ENCODE data around the gene RPL18. TPM values are rescaled to one million over a fixed set of nuclear protein-coding genes. Genes with fewer than 3 reads are reported as not detected.
A peak's percentile ranks its signal among the peaks of the same experiment; 100 is the strongest.

RPL18 gene
- total RNA-seq, 2 experiments from 2014 or later, result 1,371 to 1,433 TPM

- Mint-ChIP-seq H3K27me3 (ENCODE audit: low read depth) (no peaks in the 10 kb centered on the region), H3K4me3 (no peak overlapping the region), H3K27ac (no peak overlapping the region), H3K9me3 (ENCODE audit: insufficient read depth) (no peaks in the 10 kb centered on the region), H3K4me1 (ENCODE audit: low read depth) (peaks cover 46% of the 10 kb centered on the region), H3K36me3 (ENCODE audit: low read depth) (no peaks in the 10 kb centered on the region)
- no peak for DNase-seq
- ChIA-PET CTCF (no interaction called here), POLR2A (interaction anchor here (2.9 kb wide), 1 partner anchor 24 kb away, joined by 12 read pairs; the partner anchor contains the start of genes RPL18 and SPHK2)
- ATAC-seq, result no peak
These were observed 23.9 kb upstream of the RPL18 start for GRCh38 chr19:48642862-48643261.

- POLR2A ChIA-PET, result interaction anchor here (2.9 kb wide), 1 partner anchor 23 kb away, joined by 12 read pairs; the partner anchor contains the start of genes RPL18 and SPHK2
- H3K4me3 Mint-ChIP-seq, result no peak overlapping the region
These were observed 22.9 kb upstream of the RPL18 start for GRCh38 chr19:48641850-48642249.

GRCh38 chr19:48639483-48640375 is 20.8 kb upstream of the RPL18 start:
- ATAC-seq (no peak), DNase-seq (no peak)
- POLR2A ChIA-PET, result no interaction called here
- Mint-ChIP-seq H3K9me3 (ENCODE audit: insufficient read depth) (no peaks in the 10 kb centered on the region), H3K27me3 (ENCODE audit: low read depth) (no peaks in the 10 kb centered on the region), H3K27ac (peak overlapping the region; percentile 96), H3K36me3 (ENCODE audit: low read depth) (no peaks in the 10 kb centered on the region), H3K4me3 (peak overlapping the region; percentile 97), H3K4me1 (ENCODE audit: low read depth) (peaks cover 39% of the 10 kb centered on the region)
- CTCF ChIA-PET, result no interaction called here

More at GRCh38 chr19:48641850-48642249, 22.9 kb upstream of the RPL18 start:
- no peaks in the 10 kb centered on the region for H3K9me3 Mint-ChIP-seq (ENCODE audit: insufficient read depth)
- CTCF ChIA-PET, result interaction anchor here (0.8 kb wide), 1 partner anchor 33 kb away, joined by 3 read pairs; no protein-coding TSS in a partner anchor
- no peak overlapping the region for H3K27ac Mint-ChIP-seq
- ATAC-seq (no peak), DNase-seq (no peak)
- H3K27me3 Mint-ChIP-seq (ENCODE audit: low read depth), result no peaks in the 10 kb centered on the region
- H3K4me1 Mint-ChIP-seq (ENCODE audit: low read depth), result peaks cover 44% of the 10 kb centered on the region
- H3K36me3 Mint-ChIP-seq (ENCODE audit: low read depth), result no peaks in the 10 kb centered on the region

- Mint-ChIP-seq H3K36me3 (ENCODE audit: low read depth) (no peaks in the 10 kb centered on the region), H3K9me3 (ENCODE audit: insufficient read depth) (no peaks in the 10 kb centered on the region), H3K27me3 (ENCODE audit: low read depth) (no peaks in the 10 kb centered on the region), H3K27ac (peak overlapping the region; percentile 96), H3K4me3 (peak overlapping the region; percentile 97), H3K4me1 (ENCODE audit: low read depth) (peaks cover 39% of the 10 kb centered on the region)
- ATAC-seq, result no peak
- POLR2A ChIA-PET, result no interaction called here
- DNase-seq, result no peak
- CTCF ChIA-PET, result no interaction called here
These were observed 19.9 kb upstream of the RPL18 start for GRCh38 chr19:48638831-48639381.

- Mint-ChIP-seq H3K9me3 (ENCODE audit: insufficient read depth) (no peaks in the 10 kb centered on the region), H3K27ac (peak overlapping the region; percentile 96), H3K4me1 (ENCODE audit: low read depth) (peaks cover 46% of the 10 kb centered on the region), H3K36me3 (ENCODE audit: low read depth) (peaks cover 2% of the 10 kb centered on the region), H3K27me3 (ENCODE audit: low read depth) (no peaks in the 10 kb centered on the region), H3K4me3 (peak overlapping the region; percentile 97)
- ChIA-PET POLR2A (interaction anchor here (0.6 to 2.3 kb wide), 6 partner anchors 8 to 80 kb away, joined by 3 to 9 read pairs (median 4); partner anchors contain the start of genes CA11, RPL18 and SPHK2), CTCF (interaction anchor here (0.5 to 1.5 kb wide), 8 partner anchors 14 to 1230 kb away, joined by 3 to 4 read pairs (median 3); partner anchors contain the start of gene RUVBL2)
- DNase-seq, result peak; percentile 92
- peak; percentile 35 for ATAC-seq
These were observed 19.2 kb upstream of the RPL18 start for GRCh38 chr19:48637948-48638830.

GRCh38 chr19:48637449-48637947 is 18.5 kb upstream of the RPL18 start:
- peaks cover 49% of the 10 kb centered on the region for H3K4me1 Mint-ChIP-seq (ENCODE audit: low read depth)
- peak overlapping the region; percentile 96 for H3K27ac Mint-ChIP-seq
- peak; percentile 85 for ATAC-seq
- POLR2A ChIA-PET, result interaction anchor here (0.6 to 2.3 kb wide), 7 partner anchors 8 to 81 kb away, joined by 3 to 9 read pairs (median 5); partner anchors contain the start of genes CA11, RPL18 and SPHK2
- H3K4me3 Mint-ChIP-seq, result peak overlapping the region; percentile 97
- no peaks in the 10 kb centered on the region for H3K27me3 Mint-ChIP-seq (ENCODE audit: low read depth)
- no peaks in the 10 kb centered on the region for H3K9me3 Mint-ChIP-seq (ENCODE audit: insufficient read depth)
- DNase-seq, result peak; percentile 100
- CTCF ChIA-PET, result interaction anchor here (0.5 to 1.5 kb wide), 8 partner anchors 13 to 1231 kb away, joined by 3 to 4 read pairs (median 3); partner anchors contain the start of gene RUVBL2
- peaks cover 4% of the 10 kb centered on the region for H3K36me3 Mint-ChIP-seq (ENCODE audit: low read depth)

GRCh38 chr19:48636859-48637448 is 18.0 kb upstream of the RPL18 start, which contains the start of gene DBP:
Gene DBP (minus strand): TSS chr19:48637379. CDS start chr19:48636994, 385 bp downstream.
- ChIA-PET POLR2A (interaction anchor here (1.3 to 2.3 kb wide), 4 partner anchors 8 to 18 kb away, joined by 5 to 9 read pairs (median 6); partner anchors contain the start of genes CA11, RPL18 and SPHK2), CTCF (interaction anchor here (0.9 to 1.5 kb wide), 4 partner anchors 13 to 357 kb away, joined by 3 to 4 read pairs (median 3); partner anchors contain the start of gene RUVBL2)
- peaks cover 6% of the 10 kb centered on the region for H3K36me3 Mint-ChIP-seq (ENCODE audit: low read depth)
- peak within 1 kb of the TSS; percentile 97 for H3K4me3 Mint-ChIP-seq
- no peak for DNase-seq
- H3K4me1 Mint-ChIP-seq (ENCODE audit: low read depth), result peaks cover 52% of the 10 kb centered on the region
- no peaks in the 10 kb centered on the region for H3K27me3 Mint-ChIP-seq (ENCODE audit: low read depth)
- peak within 1 kb of the TSS; percentile 96 for H3K27ac Mint-ChIP-seq
- ATAC-seq, result peak; percentile 5
- no peaks in the 10 kb centered on the region for H3K9me3 Mint-ChIP-seq (ENCODE audit: insufficient read depth)

GRCh38 chr19:48635966-48636858 is 17.2 kb upstream of the RPL18 start:
- ChIA-PET CTCF (interaction anchor here (1.4 kb wide), 1 partner anchor 358 kb away, joined by 4 read pairs; the partner anchor contains the start of gene RUVBL2), POLR2A (interaction anchor here (1.0 to 2.3 kb wide), 5 partner anchors 9 to 141 kb away, joined by 3 to 9 read pairs (median 5); partner anchors contain the start of genes CA11, RPL18 and SPHK2)
- H3K27ac Mint-ChIP-seq, result peak overlapping the region; percentile 96
- H3K9me3 Mint-ChIP-seq (ENCODE audit: insufficient read depth), result no peaks in the 10 kb centered on the region
- peaks cover 55% of the 10 kb centered on the region for H3K4me1 Mint-ChIP-seq (ENCODE audit: low read depth)
- peak; percentile 54 for DNase-seq
- H3K27me3 Mint-ChIP-seq (ENCODE audit: low read depth), result no peaks in the 10 kb centered on the region
- H3K4me3 Mint-ChIP-seq, result peak overlapping the region; percentile 97
- ATAC-seq, result no peak
- H3K36me3 Mint-ChIP-seq (ENCODE audit: low read depth), result peaks cover 6% of the 10 kb centered on the region

- peaks cover 6% of the 10 kb centered on the region for H3K36me3 Mint-ChIP-seq (ENCODE audit: low read depth)
- DNase-seq, result peak; percentile 79
- CTCF ChIA-PET, result interaction anchor here (1.8 kb wide), 1 partner anchor 10 kb away, joined by 9 read pairs; the partner anchor contains the start of gene CA11
- H3K9me3 Mint-ChIP-seq (ENCODE audit: insufficient read depth), result no peaks in the 10 kb centered on the region
- no peaks in the 10 kb centered on the region for H3K27me3 Mint-ChIP-seq (ENCODE audit: low read depth)
- H3K4me1 Mint-ChIP-seq (ENCODE audit: low read depth), result peaks cover 60% of the 10 kb centered on the region
- H3K4me3 Mint-ChIP-seq, result peak overlapping the region; percentile 97
- peak overlapping the region; percentile 96 for H3K27ac Mint-ChIP-seq
- POLR2A ChIA-PET, result interaction anchor here (1.0 to 2.3 kb wide), 3 partner anchors 10 to 141 kb away, joined by 3 to 9 read pairs (median 5); partner anchors contain the start of genes RPL18 and SPHK2
- peak; percentile 5 for ATAC-seq
These were observed 16.4 kb upstream of the RPL18 start for GRCh38 chr19:48635263-48635965.

Measured in activated CD8-positive, alpha-beta T cell treated with anti-CD3 and anti-CD28 coated beads, Interleukin-2, amount 10 ng/mL, durations not matched to agents 7 days and 5 days (primary cell).